H1 (cell line): ENCODE results near the gene PGAP2. TPM values are rescaled to one million over a fixed set of nuclear protein-coding genes. Genes with fewer than 3 reads are reported as not detected.

Experiments
- CTCF ChIA-PET: fragments of 300-600 bp; sonication (Branson Sonifier 250); formaldehyde crosslinking; loops from one replicate; lab custom pipeline; 2021; ENCODE audit not compliant: partially characterized antibody; lab: Charles Lee
- POLR2A ChIA-PET: fragments of 300-600 bp; sonication (Branson Sonifier 250); formaldehyde crosslinking; loops from one replicate; lab custom pipeline; 2021; ENCODE audit warnings: inconsistent platforms; ENCODE audit not compliant: partially characterized antibody; lab: Charles Lee
- DNase-seq, 2 experiments: peaks; one replicate each; pipeline versions ENCODE4 v3.0.0 to v3.0.0-alpha.2; 2010 to 2022; ENCODE audit warnings: low spot score in 2 of 2, low read depth in 1 of 2, mixed read lengths in 1 of 2
- FAIRE-seq: peaks from 2 replicates; lab custom pipeline; 2011; peaks lifted over from hg19 to GRCh38; lab: Jason Lieb, UNC
- H2AFZ ChIP-seq: 2 replicates; pipeline ENCODE4 v1.8.1; 2012; ENCODE audit warnings: low read length, inconsistent platforms
- H2AK5ac ChIP-seq: 2 replicates; pipeline ENCODE4 v1.6.1; 2013; ENCODE audit warnings: low read depth, low read length
- H2BK120ac ChIP-seq: replicated peaks from 2 replicates; pipeline ENCODE3; 2013; ENCODE audit warnings: low read depth, low read length, inconsistent platforms
- H2BK12ac ChIP-seq: 2 replicates; pipeline ENCODE4 v1.6.1; 2013; ENCODE audit warnings: low read depth, low read length
- H2BK15ac ChIP-seq: 2 replicates; pipeline ENCODE4 v1.6.1; 2013; ENCODE audit warnings: low read length
- H2BK20ac ChIP-seq: 2 replicates; pipeline ENCODE4 v1.6.1; 2013; ENCODE audit warnings: low read length
- H2BK5ac ChIP-seq: 2 replicates; pipeline ENCODE4 v1.6.1; 2013; ENCODE audit warnings: low read depth, low read length
- H3K14ac ChIP-seq: 2 replicates; pipeline ENCODE4 v1.6.1; 2013; ENCODE audit warnings: inconsistent platforms; ENCODE audit not compliant: insufficient read length
- H3K18ac ChIP-seq: 2 replicates; pipeline ENCODE4 v1.6.1; 2013; ENCODE audit warnings: low read length; ENCODE audit errors: extremely low read depth
- H3K23ac ChIP-seq: 2 replicates; pipeline ENCODE4 v1.6.1; 2013; ENCODE audit warnings: inconsistent platforms; ENCODE audit not compliant: insufficient read length
- H3K23me2 ChIP-seq: 2 replicates; pipeline ENCODE4 v1.6.1; 2013; ENCODE audit warnings: low read depth, low read length
- H3K27ac ChIP-seq: 2 replicates; pipeline ENCODE4 v1.6.1; 2011; ENCODE audit warnings: low read depth, low read length, inconsistent platforms
- H3K27me3 ChIP-seq, 4 experiments: replicated peaks in 1 of 4; 1 replicate in 1 of 4; 2 replicates in 3 of 4; pipeline versions ENCODE4 v1.6.1 to v1.8.1; 2011 to 2013; ENCODE audit warnings: low read length in 3 of 4, mild to moderate bottlenecking in 3 of 4, inconsistent platforms in 2 of 4, mixed read lengths in 2 of 4, moderate library complexity in 1 of 4; ENCODE audit not compliant: control insufficient read depth in 3 of 4, insufficient read depth in 3 of 4; ENCODE audit errors: extremely low read depth in 1 of 4
- H3K36me3 ChIP-seq, 4 experiments: 2 replicates each; pipeline versions ENCODE4 v1.6.1 to v1.8.1; 2011 to 2013; ENCODE audit warnings: mild to moderate bottlenecking in 4 of 4, low read length in 3 of 4, moderate library complexity in 2 of 4, control low read depth in 1 of 4, inconsistent platforms in 1 of 4; ENCODE audit not compliant: insufficient read depth in 4 of 4, control insufficient read depth in 2 of 4
- H3K4ac ChIP-seq: replicated peaks from 2 replicates; pipeline ENCODE3; 2013; ENCODE audit warnings: low read length, low read depth, mixed read lengths, inconsistent platforms; ENCODE audit not compliant: insufficient read length
- H3K4me1 ChIP-seq, 4 experiments: replicated peaks in 1 of 4; 1 replicate in 1 of 4; 2 replicates in 3 of 4; pipeline versions ENCODE4 v1.6.1 to v1.8.1; 2011 to 2013; ENCODE audit warnings: low read length in 3 of 4, inconsistent platforms in 2 of 4, mixed read lengths in 1 of 4; ENCODE audit not compliant: insufficient read depth in 4 of 4, control insufficient read depth in 3 of 4
- H3K4me2 ChIP-seq, 2 experiments: 2 replicates each; pipeline versions ENCODE4 v1.6.1 to v1.8.1; 2011 to 2013; ENCODE audit warnings: low read depth in 2 of 2, low read length in 2 of 2, control low read depth in 1 of 2, inconsistent platforms in 1 of 2, mild to moderate bottlenecking in 1 of 2; ENCODE audit not compliant: insufficient read depth in 1 of 2
- H3K4me3 ChIP-seq, 4 experiments: fragments of 200-600, 300-600 bp in 1 of 4; sonication (generic), shearing (Covaris generic), sonication (Bioruptor Twin) in 1 of 4; 2 replicates each; pipeline versions ENCODE4 v1.5.1 to v1.8.1; 2011 to 2016; ENCODE audit warnings: low read length in 4 of 4, low read depth in 3 of 4, control low read depth in 2 of 4, inconsistent platforms in 2 of 4, mild to moderate bottlenecking in 2 of 4, mixed read lengths in 1 of 4, moderate library complexity in 1 of 4; ENCODE audit not compliant: insufficient read depth in 2 of 4; ENCODE audit errors: extremely low read depth in 1 of 4
- H3K56ac ChIP-seq: replicated peaks from 2 replicates; pipeline ENCODE3; 2013; ENCODE audit warnings: low read depth, mild to moderate bottlenecking, mixed read lengths, low read length, inconsistent platforms; ENCODE audit not compliant: insufficient read length
- H3K79me1 ChIP-seq: 2 replicates; pipeline ENCODE4 v1.6.1; 2013; ENCODE audit warnings: low read depth, low read length, control low read depth
- H3K79me2 ChIP-seq, 2 experiments: 2 replicates each; pipeline versions ENCODE4 v1.6.1 to v1.8.1; 2012 to 2013; ENCODE audit warnings: low read length in 2 of 2, mild to moderate bottlenecking in 2 of 2, inconsistent platforms in 1 of 2; ENCODE audit not compliant: insufficient read depth in 2 of 2, control insufficient read depth in 1 of 2
- H3K9ac ChIP-seq, 4 experiments: replicated peaks in 1 of 4; 1 replicate in 1 of 4; 2 replicates in 3 of 4; pipeline versions ENCODE4 v1.6.1 to v1.8.1; 2011 to 2013; ENCODE audit warnings: low read depth in 3 of 4, low read length in 3 of 4, control low read depth in 2 of 4, mild to moderate bottlenecking in 2 of 4, moderate library complexity in 2 of 4, inconsistent platforms in 1 of 4; ENCODE audit errors: extremely low read depth in 1 of 4
- H3K9me3 ChIP-seq, 2 experiments: 2 replicates each; pipeline versions ENCODE4 v1.6.1 to v1.8.1; 2012 to 2013; ENCODE audit warnings: mild to moderate bottlenecking in 2 of 2, moderate library complexity in 2 of 2, control low read depth in 1 of 2, inconsistent platforms in 1 of 2, low read depth in 1 of 2, low read length in 1 of 2, mixed read lengths in 1 of 2; ENCODE audit not compliant: insufficient read depth in 2 of 2
- H4K20me1 ChIP-seq, 2 experiments: replicated peaks in 1 of 2; 2 replicates each; pipeline versions ENCODE3 to v1.8.1; 2011 to 2013; ENCODE audit warnings: inconsistent platforms in 2 of 2, low read length in 2 of 2, mild to moderate bottlenecking in 1 of 2; ENCODE audit not compliant: insufficient read depth in 2 of 2, control insufficient read depth in 1 of 2
- H4K5ac ChIP-seq: 2 replicates; pipeline ENCODE4 v1.6.1; 2013; ENCODE audit warnings: low read length, low read depth, mixed read lengths, inconsistent platforms; ENCODE audit not compliant: insufficient read length
- H4K8ac ChIP-seq: 2 replicates; pipeline ENCODE4 v1.8.0; 2013; ENCODE audit warnings: mild to moderate bottlenecking, moderate library complexity, low read length, inconsistent platforms; ENCODE audit not compliant: insufficient read depth; ENCODE audit errors: extremely low read depth
- H4K91ac ChIP-seq: replicated peaks from 2 replicates; pipeline ENCODE3; 2013; ENCODE audit warnings: low read length, mixed read lengths, inconsistent platforms; ENCODE audit not compliant: insufficient read length
- CBX5 ChIP-seq: fragments of 300-800, 300-1000 bp; sonication (generic); IDR thresholded peaks from 2 replicates; pipeline ENCODE4 v1.7.1; 2016; ENCODE audit warnings: antibody characterized with exemption, low read length, low read depth
- CBX8 ChIP-seq: fragments of 300-800, 300-1000 bp; sonication (generic); IDR thresholded peaks from 2 replicates; pipeline ENCODE4 v1.7.1; 2016; ENCODE audit warnings: low read depth, low read length, borderline replicate concordance
- CHD1 ChIP-seq: IDR thresholded peaks from 2 replicates; pipeline ENCODE4 v1.6.1; 2012; ENCODE audit warnings: low read depth, low read length, improper control_type of control experiment
- CHD2 ChIP-seq: IDR thresholded peaks from 2 replicates; pipeline ENCODE4 v1.6.1; 2012; ENCODE audit warnings: low read length, improper control_type of control experiment
- CTBP2 ChIP-seq: IDR thresholded peaks from 2 replicates; pipeline ENCODE4 v1.7.0; 2011; ENCODE audit warnings: borderline replicate concordance, mild to moderate bottlenecking, moderate library complexity, mixed read lengths, low read length; ENCODE audit not compliant: insufficient read depth, insufficient read length
- FOSL1 ChIP-seq: IDR thresholded peaks from 2 replicates; pipeline ENCODE4 v1.6.1; 2011; ENCODE audit warnings: mild to moderate bottlenecking, low read depth, low read length, moderate library complexity; ENCODE audit not compliant: insufficient read depth
- KDM4A ChIP-seq: IDR thresholded peaks from one replicate; pipeline ENCODE4 v1.7.1; 2012; ENCODE audit warnings: low read depth, mild to moderate bottlenecking, moderate library complexity, low read length, inconsistent platforms; ENCODE audit not compliant: severe bottlenecking
- KDM5A ChIP-seq: fragments of 200-600 bp; IDR thresholded peaks from 2 replicates; pipeline ENCODE4 v1.7.1; 2012; ENCODE audit warnings: mild to moderate bottlenecking, low read length, inconsistent platforms, mixed read lengths
- NRF1 ChIP-seq: IDR thresholded peaks from 2 replicates; pipeline ENCODE4 v1.6.1; 2011; ENCODE audit warnings: mild to moderate bottlenecking, low read depth, low read length, improper control_type of control experiment
- POLR2A ChIP-seq, 2 experiments: IDR thresholded peaks; 1 replicate in 1 of 2; 2 replicates in 1 of 2; pipeline ENCODE4 v1.6.1; 2011; ENCODE audit warnings: low read depth in 2 of 2, low read length in 2 of 2, mild to moderate bottlenecking in 2 of 2; ENCODE audit errors: control extremely low read depth in 1 of 2
- TEAD4 ChIP-seq: IDR thresholded peaks from 2 replicates; pipeline ENCODE4 v1.6.1; 2012; ENCODE audit warnings: low read depth, low read length, inconsistent platforms, mixed read lengths
- WGBS, 2 experiments: shearing (Covaris generic) in 1 of 2; methylation state at CpG; one replicate each; pipeline versions ENCODE4 v1.1.6 to v1.1.7; 2013 to 2015; ENCODE audit warnings: low lambda C conversion rate in 2 of 2, mixed read lengths in 2 of 2, inconsistent platforms in 1 of 2, low coverage in 1 of 2, missing lambda C conversion rate in 1 of 2; ENCODE audit not compliant: insufficient replicate concordance in 2 of 2, insufficient coverage in 1 of 2, insufficient read length in 1 of 2; ENCODE audit errors: extremely low coverage in 1 of 2, missing lambda C conversion rate in 1 of 2; 5-methylcytosine and 5-hydroxymethylcytosine counted together
- polyA plus RNA-seq, 7 experiments: library from polyadenylated mRNA; depleted of rRNA in 3 of 7; stranded (reverse) in 5 of 7; unstranded in 2 of 7; fragments of >200 nt in 5 of 7; fragments of 200-250 nt in 2 of 7; gene quantifications; 1 replicate in 5 of 7; 2 replicates in 1 of 7; 4 replicates in 1 of 7; pipeline versions ENCODE4 v1.2.1 to v1.2.3, GENCODE V29; 2011 to 2013; ENCODE audit warnings: missing spikeins in 2 of 7, mixed read lengths in 2 of 7
- total RNA-seq: library from RNA; stranded (reverse); fragmentation: NEBNext Ultra II Directional; extraction: Animal tissue kit (Norgen Biotek cat#: 25700); gene quantifications from 2 replicates; pipeline ENCODE4 v1.2.1, GENCODE V29; 2021

Gene PGAP2
- total and polyA plus RNA-seq, 2 of the 8 experiments (the other 6 are each of a cell fraction or from before 2014, with no cell fraction given) = 56.5 to 106 TPM

DNA sequence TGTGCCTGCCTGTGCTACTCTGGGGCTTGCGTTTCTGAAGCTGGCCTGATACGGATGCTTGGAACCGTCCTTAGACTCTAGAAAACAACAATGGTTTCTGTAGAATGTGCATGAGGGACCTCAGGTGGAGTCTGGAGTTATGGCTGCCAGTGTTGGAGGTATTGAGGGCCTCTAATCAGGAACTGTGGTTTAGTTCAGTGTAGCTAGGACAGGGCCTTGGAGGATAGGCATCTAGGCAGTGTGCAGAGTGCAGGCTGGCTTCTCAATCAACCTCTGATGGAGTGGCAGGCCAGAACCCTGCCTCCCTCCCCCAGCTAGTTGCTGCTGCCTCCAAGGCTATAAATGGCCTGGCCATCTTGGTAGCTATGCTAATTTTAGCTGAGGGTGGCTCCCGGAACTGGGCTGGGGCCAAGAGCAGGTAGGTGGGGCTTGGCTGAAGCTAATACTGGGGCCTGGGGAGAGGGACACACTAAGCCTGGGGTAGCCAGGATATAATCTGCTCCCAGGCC lies 51.1 kb downstream of the PGAP2 start:
- DNase-seq (no peak), FAIRE-seq (no peak)
- H4K20me1 ChIP-seq = peaks cover 2 to 3% of the 10 kb centered on the region in 2 experiments
- WGBS, 2 experiments = 93% methylated on average over 4 of the region's 4 CpGs; no CpG with 5 or more reads in 1 of the 2 experiments
- H3K14ac ChIP-seq = no peak overlapping the region
- no peak overlapping the region for H3K27ac ChIP-seq
- H2AFZ ChIP-seq = no peak overlapping the region
- H3K79me2 ChIP-seq = no peaks in the 10 kb centered on the region
- peaks cover 0 to 13% (median 8%) of the 10 kb centered on the region in 4 experiments; a peak in 5 of 7 replicates for H3K27me3 ChIP-seq
- H4K5ac ChIP-seq = no peak overlapping the region
- no peaks in the 10 kb centered on the region for H3K9me3 ChIP-seq
- H2BK12ac ChIP-seq = 0 out of 2 replicates have a peak overlapping the region, but pooled peaks have one; percentile 65
- H3K4me3 ChIP-seq = no peak overlapping the region
- peaks cover 7 to 18% (median 9%) of the 10 kb centered on the region in 4 experiments for H3K4me1 ChIP-seq
- H3K18ac ChIP-seq = no peak overlapping the region
- H2BK15ac ChIP-seq = 0 out of 2 replicates have a peak overlapping the region, but pooled peaks have one; percentile 81
- H3K36me3 ChIP-seq = no peaks in the 10 kb centered on the region
- H3K4ac ChIP-seq = no peak overlapping the region
- no peak overlapping the region for H2BK20ac ChIP-seq
- no peak overlapping the region for H3K56ac ChIP-seq
- H2BK120ac ChIP-seq = no peak overlapping the region
- H3K23ac ChIP-seq = no peak overlapping the region
- H3K23me2 ChIP-seq = peaks cover 8% of the 10 kb centered on the region; the same call in 1 of the 2 replicates
- no peak overlapping the region for H3K9ac ChIP-seq
- no peak overlapping the region; a peak in 1 of 4 replicates for H3K4me2 ChIP-seq
- no peak overlapping the region for H4K8ac ChIP-seq
- H3K79me1 ChIP-seq = peaks cover 2% of the 10 kb centered on the region; the same call in 1 of the 2 replicates
- H2BK5ac ChIP-seq = no peak overlapping the region
- ChIA-PET POLR2A (interaction anchor here (1.1 to 1.6 kb wide), 2 partner anchors 214 to 222 kb away, joined by 3 to 4 read pairs; no protein-coding TSS in a partner anchor), CTCF (interaction anchor here (0.7 to 4.9 kb wide), 7 partner anchors 10 to 214 kb away, joined by 3 to 30 read pairs (median 4); no protein-coding TSS in a partner anchor)
- no peak overlapping the region for H2AK5ac ChIP-seq
- no peak overlapping the region for H4K91ac ChIP-seq
- TF ChIP-seq NRF1 (no peak), CBX5 (no peak), CHD1 (no peak), FOSL1 (no peak), KDM5A (no peak), KDM4A (no peak), CBX8 (no peak), TEAD4 (no peak), CTBP2 (no peak), CHD2 (no peak), POLR2A (IDR thresholded peaks at IDR 0.05; ENCODE audit: control extremely low read depth in 1 of 2, low read depth in 2 of 2, low read length in 2 of 2) (no peak)
